Left ventricle myocardium inferior (tissue), 1 donor: ENCODE results near the gene SEMA4D. TPM values are rescaled to one million over a fixed set of nuclear protein-coding genes. Genes with fewer than 3 reads are reported as not detected.

Experiments
- DNase-seq: peaks from one replicate; pipeline ENCODE4 v3.0.0-alpha.2; 2020
- H3K27ac ChIP-seq: fragments of 200-600 bp; replicated peaks from 2 replicates; pipeline ENCODE4 v1.8.0; 2021
- H3K27me3 ChIP-seq: fragments of 200-600 bp; 2 replicates; pipeline ENCODE4 v1.8.0; 2021; ENCODE audit warnings: low read depth
- H3K36me3 ChIP-seq: fragments of 200-600 bp; 2 replicates; pipeline ENCODE4 v1.8.0; 2021
- H3K4me1 ChIP-seq: fragments of 200-600 bp; 2 replicates; pipeline ENCODE4 v1.8.0; 2021
- H3K4me3 ChIP-seq: fragments of 200-600 bp; 2 replicates; pipeline ENCODE4 v1.8.0; 2021; ENCODE audit warnings: mild to moderate bottlenecking, moderate library complexity
- H3K9me3 ChIP-seq: fragments of 200-600 bp; replicated peaks from 2 replicates; pipeline ENCODE4 v1.8.0; 2021
- CTCF ChIP-seq: fragments of 200-600 bp; IDR thresholded peaks from 2 replicates; pipeline ENCODE4 v1.8.0; 2021; ENCODE audit warnings: antibody characterized with exemption, mild to moderate bottlenecking, borderline replicate concordance
- intact Hi-C: fragments of 100-400 bp; cut with micrococcal nuclease; formaldehyde crosslinking; loops from one replicate; pipeline ENCODE4 v1.11.0; 2022
- total RNA-seq: library from RNA; stranded (reverse); fragmentation: NEBNext Ultra II Directional; extraction: Animal tissue kit (Norgen Biotek cat#: 25700); gene quantifications from one replicate; pipeline ENCODE4 v1.2.1, GENCODE V29; 2021
- donor health status: DM: no; HTN: yes; CAD: no; lungs with severe emphysema.

The SEMA4D gene
- total RNA-seq, 1 donor from 2014 or later, result 17.1 TPM

- DNase-seq, result no peak
- no peak overlapping the region for H3K4me3 ChIP-seq
- intact Hi-C loops, result no loop called here
- no peak for TF ChIP-seq CTCF
- H3K36me3 ChIP-seq, result no peaks in the 10 kb centered on the region
- no peaks in the 10 kb centered on the region for H3K4me1 ChIP-seq
- H3K27ac ChIP-seq, result no peak overlapping the region
- H3K27me3 ChIP-seq, result peaks cover 4% of the 10 kb centered on the region
- H3K9me3 ChIP-seq, result no peaks in the 10 kb centered on the region
Observed at GRCh38 chr9:89533411-89534095, 35.6 kb upstream of the SEMA4D start.

GRCh38 chr9:89532944-89533343, 35.0 kb upstream of the SEMA4D start:
- no peak for TF ChIP-seq CTCF
- DNase-seq, result no peak
- intact Hi-C loops, result no loop called here
- H3K4me1 ChIP-seq, result no peaks in the 10 kb centered on the region
- H3K27ac ChIP-seq, result no peak overlapping the region
- peaks cover 5% of the 10 kb centered on the region for H3K27me3 ChIP-seq
- H3K9me3 ChIP-seq, result no peaks in the 10 kb centered on the region
- H3K36me3 ChIP-seq, result no peaks in the 10 kb centered on the region
- no peak overlapping the region for H3K4me3 ChIP-seq

- Histone ChIP-seq H3K36me3 (no peaks in the 10 kb centered on the region), H3K4me3 (no peak overlapping the region), H3K27ac (no peak overlapping the region), H3K4me1 (no peaks in the 10 kb centered on the region), H3K27me3 (peaks cover 9% of the 10 kb centered on the region), H3K9me3 (no peaks in the 10 kb centered on the region)
- TF ChIP-seq CTCF, result no peak
- DNase-seq, result no peak
- intact Hi-C loops, result no loop called here
Observed at GRCh38 chr9:89532478-89532877, 34.6 kb upstream of the SEMA4D start.

DNA sequence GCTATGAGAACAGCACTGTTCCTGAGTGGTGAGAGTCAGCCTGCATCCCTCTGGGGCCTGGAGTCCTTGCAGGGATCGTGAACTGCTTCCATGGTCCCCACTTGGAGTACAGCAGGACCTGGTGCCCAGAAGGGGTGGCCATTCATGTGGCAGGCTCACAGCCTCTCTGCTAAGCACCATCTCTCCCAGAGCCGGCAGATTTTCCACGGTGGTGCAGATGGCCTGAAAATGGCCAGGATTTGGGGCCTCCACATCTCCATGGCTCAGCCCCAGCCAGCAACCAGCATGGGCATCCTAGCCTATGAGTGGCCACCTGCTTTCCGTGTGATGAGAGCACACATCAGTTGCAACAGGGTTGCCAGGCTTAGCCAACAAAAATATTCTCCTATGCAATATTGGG, 33.9 kb upstream of the SEMA4D start:
- DNase-seq, result no peak

GRCh38 chr9:89530726-89531125, 32.8 kb upstream of the SEMA4D start:
- no peak overlapping the region for H3K27ac ChIP-seq
- no peaks in the 10 kb centered on the region for H3K9me3 ChIP-seq
- no peak for DNase-seq
- peaks cover 9% of the 10 kb centered on the region for H3K27me3 ChIP-seq
- TF ChIP-seq CTCF, result no peak
- H3K36me3 ChIP-seq, result no peaks in the 10 kb centered on the region
- intact Hi-C loops, result no loop called here
- no peak overlapping the region for H3K4me3 ChIP-seq
- H3K4me1 ChIP-seq, result no peaks in the 10 kb centered on the region

More for the DNA sequence above, 33.9 kb upstream of the SEMA4D start:
- H3K9me3 ChIP-seq, result no peaks in the 10 kb centered on the region
- peaks cover 9% of the 10 kb centered on the region for H3K27me3 ChIP-seq
- intact Hi-C loops, result no loop called here
- H3K4me3 ChIP-seq, result no peak overlapping the region
- H3K27ac ChIP-seq, result no peak overlapping the region
- no peaks in the 10 kb centered on the region for H3K4me1 ChIP-seq
- H3K36me3 ChIP-seq, result no peaks in the 10 kb centered on the region
- TF ChIP-seq CTCF, result no peak
